Gastrocnemius medialis (tissue), 4 donors: Measurements from ENCODE around the gene TUB.

ENCODE experiments used
- CTCF ChIP-seq, 5 experiments: fragments of 450-650 bp in 3 of 5; fragments of 200-600 bp in 2 of 5; sonication (generic) in 2 of 5; IDR thresholded peaks in 4 of 5; conservative IDR thresholded peaks in 1 of 5; 1 replicate in 4 of 5; 2 replicates in 1 of 5; pipeline ENCODE4 v1.5.1; 2016 to 2019; ENCODE audit warnings: antibody characterized with exemption in 5 of 5, mild to moderate bottlenecking in 3 of 5, moderate library complexity in 3 of 5
- POLR2A ChIP-seq, 2 donors: fragments of 450-650 bp; IDR thresholded peaks; one replicate each; pipeline ENCODE4 v1.6.1; 2017; ENCODE audit warnings: antibody characterized with exemption in 2 of 2, mild to moderate bottlenecking in 2 of 2, moderate library complexity in 2 of 2

GRCh38 chr11:8058216-8058615 lies 22.8 kb upstream of the TUB start:
- no peak for TF ChIP-seq CTCF (IDR thresholded peaks at IDR 0.05 in 4 of 5, conservative IDR thresholded peaks at IDR 0.05 in 1 of 5)
- no peak for TF ChIP-seq POLR2A (IDR thresholded peaks at IDR 0.05)
